ENCODE results near the gene LST1. TPM values are rescaled to one million over a fixed set of nuclear protein-coding genes. Genes with fewer than 3 reads are reported as not detected.

Gene LST1
- total and polyA plus RNA-seq, 4 donors: 9.6 to 164 (median 87.4) TPM

GRCh38 chr6:31578184-31579118 lies 7.6 kb upstream of the LST1 start:
- Histone ChIP-seq H3K9me3 (ENCODE audit: control insufficient read depth in 4 of 4, insufficient read depth in 3 of 4, low read length in 3 of 4) (no peaks in the 10 kb centered on the region), H3K36me3 (ENCODE audit: control insufficient read depth in 4 of 4, insufficient read depth in 4 of 4, low read length in 4 of 4) (no peaks in the 10 kb centered on the region), H3K9ac (ENCODE audit: insufficient read depth in 1 of 2, low read length in 2 of 2) (no peak overlapping the region), H3K27me3 (ENCODE audit: control insufficient read depth in 3 of 3, insufficient read depth in 3 of 3, low read length in 2 of 3) (peaks cover 0 to 6% (median 0%) of the 10 kb centered on the region in 3 donors), H3K27ac (ENCODE audit: low read depth in 1 of 2, low read length in 1 of 2) (no peak overlapping the region), H3K4me1 (ENCODE audit: control insufficient read depth in 5 of 5, insufficient read depth in 5 of 5, low read length in 5 of 5) (peaks cover 2 to 9% (median 6%) of the 10 kb centered on the region in 5 donors), H3K4me3 (no peak overlapping the region)
- ATAC-seq (ENCODE audit: insufficient read depth, low FRiP score) (no peak), DNase-seq (no peak)
- no peak for TF ChIP-seq CTCF (IDR thresholded peaks at IDR 0.05; ENCODE audit: control extremely low read depth, extremely low read depth)
- 85 to 91% methylated on average over 12 of the region's 12 CpGs for WGBS, 2 donors

- no peaks in the 10 kb centered on the region for H3K9me3 ChIP-seq (ENCODE audit: control insufficient read depth in 4 of 4, insufficient read depth in 3 of 4, low read length in 3 of 4)
- no peaks in the 10 kb centered on the region for H3K36me3 ChIP-seq (ENCODE audit: control insufficient read depth in 4 of 4, insufficient read depth in 4 of 4, low read length in 4 of 4)
- TF ChIP-seq CTCF (IDR thresholded peaks at IDR 0.05; ENCODE audit: control extremely low read depth, extremely low read depth): no peak
- H3K4me1 ChIP-seq (ENCODE audit: control insufficient read depth in 5 of 5, insufficient read depth in 5 of 5, low read length in 5 of 5): peaks cover 2 to 9% (median 6%) of the 10 kb centered on the region in 5 donors
- no peak overlapping the region for H3K4me3 ChIP-seq
- H3K9ac ChIP-seq (ENCODE audit: insufficient read depth in 1 of 2, low read length in 2 of 2): no peak overlapping the region
- WGBS, 2 donors: 85 to 90% methylated on average over 3 of the region's 3 CpGs
- peaks cover 0 to 6% (median 0%) of the 10 kb centered on the region in 3 donors for H3K27me3 ChIP-seq (ENCODE audit: control insufficient read depth in 3 of 3, insufficient read depth in 3 of 3, low read length in 2 of 3)
- no peak for DNase-seq
- no peak overlapping the region for H3K27ac ChIP-seq (ENCODE audit: low read depth in 1 of 2, low read length in 1 of 2)
- ATAC-seq (ENCODE audit: insufficient read depth, low FRiP score): no peak
These were observed 7.0 kb upstream of the LST1 start for GRCh38 chr6:31579119-31579505.

- Histone ChIP-seq H3K9ac (ENCODE audit: insufficient read depth in 1 of 2, low read length in 2 of 2) (no peak overlapping the region), H3K36me3 (ENCODE audit: control insufficient read depth in 4 of 4, insufficient read depth in 4 of 4, low read length in 4 of 4) (no peaks in the 10 kb centered on the region), H3K4me1 (ENCODE audit: control insufficient read depth in 5 of 5, insufficient read depth in 5 of 5, low read length in 5 of 5) (peaks cover 2 to 9% (median 6%) of the 10 kb centered on the region in 5 donors), H3K4me3 (no peak overlapping the region), H3K27ac (ENCODE audit: low read depth in 1 of 2, low read length in 1 of 2) (no peak overlapping the region), H3K9me3 (ENCODE audit: control insufficient read depth in 4 of 4, insufficient read depth in 3 of 4, low read length in 3 of 4) (no peaks in the 10 kb centered on the region), H3K27me3 (ENCODE audit: control insufficient read depth in 3 of 3, insufficient read depth in 3 of 3, low read length in 2 of 3) (peaks cover 0 to 6% (median 0%) of the 10 kb centered on the region in 3 donors)
- DNase-seq (no peak), ATAC-seq (ENCODE audit: insufficient read depth, low FRiP score) (no peak)
- no peak for TF ChIP-seq CTCF (IDR thresholded peaks at IDR 0.05; ENCODE audit: control extremely low read depth, extremely low read depth)
- WGBS, 2 donors: 88 to 95% methylated on average over 8 of the region's 8 CpGs
These were observed 6.3 kb upstream of the LST1 start for GRCh38 chr6:31579546-31580437.
